Measurements from ENCODE around the gene GOLGA6D. TPM values are rescaled to one million over a fixed set of nuclear protein-coding genes. Genes with fewer than 3 reads are reported as not detected.
"Not testable (repeated sequence)": the region's sequence is repeated elsewhere in the genome, so short reads cannot be mapped to it uniquely, and the experiment has no call there.

GOLGA6D gene
- total and polyA plus RNA-seq, 4 donors = 0.12 TPM; not detected in 3

DNA sequence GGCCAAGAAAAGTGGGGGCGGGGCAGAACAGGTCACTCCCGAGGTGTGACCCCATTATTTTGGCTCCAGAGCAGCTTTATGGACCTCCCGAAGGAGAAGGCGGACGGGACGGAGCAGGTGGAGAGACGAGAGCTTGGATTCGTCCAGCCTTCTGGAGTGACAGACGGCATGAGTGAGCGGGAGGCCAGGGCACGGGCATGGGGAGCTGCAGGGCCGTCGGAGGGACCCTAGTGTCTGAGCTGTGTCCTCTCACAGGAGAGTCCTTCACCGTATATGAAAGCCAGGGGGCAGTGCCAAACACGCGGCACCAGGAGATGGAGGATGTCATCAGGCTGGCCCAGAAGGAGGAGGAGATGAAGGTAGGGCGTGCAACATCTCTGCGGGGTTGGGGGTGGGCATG lies 11.0 kb downstream of the GOLGA6D start:
- H3K27me3 ChIP-seq (ENCODE audit: control insufficient read depth in 3 of 3, insufficient read depth in 3 of 3, low read length in 2 of 3); H3K36me3 ChIP-seq (ENCODE audit: control insufficient read depth in 4 of 4, insufficient read depth in 4 of 4, low read length in 4 of 4); DNase-seq; H3K27ac ChIP-seq (ENCODE audit: low read depth in 1 of 2, low read length in 1 of 2); H3K9ac ChIP-seq (ENCODE audit: insufficient read depth in 1 of 2, low read length in 2 of 2); ATAC-seq (ENCODE audit: insufficient read depth, low FRiP score); H3K4me1 ChIP-seq (ENCODE audit: control insufficient read depth in 5 of 5, insufficient read depth in 5 of 5, low read length in 5 of 5); H3K4me3 ChIP-seq; H3K9me3 ChIP-seq (ENCODE audit: control insufficient read depth in 4 of 4, insufficient read depth in 3 of 4, low read length in 3 of 4): not testable (repeated sequence)
- 60 to 75% methylated on average over 1 to 8 of the region's 18 CpGs for WGBS, 2 donors

DNA sequence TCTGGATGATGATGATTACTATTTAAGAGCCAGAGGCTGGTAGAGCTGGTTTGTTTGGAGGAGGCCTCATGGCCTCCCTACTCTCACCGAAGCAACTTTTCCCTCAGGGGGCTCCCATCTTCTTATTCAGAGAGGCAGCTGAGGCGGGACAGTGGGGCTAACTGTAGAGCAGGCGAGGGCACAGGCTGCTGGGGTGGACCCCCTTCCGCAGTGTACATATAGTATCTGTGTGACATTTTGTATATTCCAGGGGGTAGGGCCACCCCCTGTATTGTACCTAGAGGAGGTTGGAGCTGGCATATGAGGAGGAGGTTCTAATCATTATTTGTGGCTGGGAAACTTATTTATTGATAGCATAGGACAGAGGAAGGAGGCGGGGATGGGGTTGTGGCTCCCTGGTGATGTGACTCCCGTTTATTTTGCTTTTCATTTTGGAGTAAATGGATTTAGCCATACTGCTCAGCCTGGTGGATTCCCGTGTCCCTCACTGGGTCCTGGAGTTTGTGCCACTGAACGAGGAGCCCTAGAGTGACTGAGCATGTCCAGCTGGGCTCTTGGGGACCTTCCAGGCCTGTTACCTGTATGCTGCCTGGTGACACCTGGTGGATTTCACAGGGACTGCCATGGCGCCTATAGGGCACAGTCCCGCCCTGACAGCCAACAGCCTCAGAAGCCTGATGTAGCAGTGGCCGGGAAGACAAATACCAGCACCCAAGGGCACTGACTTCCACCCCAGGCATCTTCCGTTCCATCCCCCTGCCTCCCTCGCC lies 16.1 kb downstream of the GOLGA6D start:
- not testable (repeated sequence) for H3K27ac ChIP-seq (ENCODE audit: low read depth in 1 of 2, low read length in 1 of 2); H3K27me3 ChIP-seq (ENCODE audit: control insufficient read depth in 3 of 3, insufficient read depth in 3 of 3, low read length in 2 of 3)
- 75 to 80% methylated on average over 5 to 6 of the region's 13 CpGs for WGBS, 2 donors

DNA sequence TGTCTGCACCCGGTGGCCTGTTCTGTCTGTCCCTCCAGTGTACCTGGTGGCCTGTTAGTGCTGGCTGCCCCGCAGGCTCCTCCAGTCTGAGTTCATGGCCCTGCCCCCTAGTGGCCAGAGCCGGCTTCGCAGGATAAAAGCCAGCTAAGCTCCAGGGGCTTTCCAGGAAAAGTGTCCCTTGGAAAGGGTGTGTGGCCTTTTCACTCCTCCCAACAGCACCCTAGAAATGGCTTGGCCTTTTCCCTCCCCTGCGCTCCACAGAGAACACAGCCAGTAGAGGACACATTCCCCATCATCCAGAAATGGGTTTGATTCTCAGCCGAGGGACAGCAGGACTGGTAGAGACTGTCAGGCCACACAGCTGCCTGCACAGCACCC lies 16.7 kb downstream of the GOLGA6D start:
- not testable (repeated sequence) for H3K9me3 ChIP-seq (ENCODE audit: control insufficient read depth in 4 of 4, insufficient read depth in 3 of 4, low read length in 3 of 4); H3K4me3 ChIP-seq; H3K4me1 ChIP-seq (ENCODE audit: control insufficient read depth in 5 of 5, insufficient read depth in 5 of 5, low read length in 5 of 5); H3K27me3 ChIP-seq (ENCODE audit: control insufficient read depth in 3 of 3, insufficient read depth in 3 of 3, low read length in 2 of 3); H3K27ac ChIP-seq (ENCODE audit: low read depth in 1 of 2, low read length in 1 of 2); DNase-seq; H3K36me3 ChIP-seq (ENCODE audit: control insufficient read depth in 4 of 4, insufficient read depth in 4 of 4, low read length in 4 of 4); H3K9ac ChIP-seq (ENCODE audit: insufficient read depth in 1 of 2, low read length in 2 of 2)
- 6 to 19% methylated on average over 4 to 6 of the region's 6 CpGs for WGBS, 2 donors
- ATAC-seq (ENCODE audit: insufficient read depth, low FRiP score) = peak; percentile 75

More for the DNA sequence above, 16.1 kb downstream of the GOLGA6D start:
- H3K36me3 ChIP-seq (ENCODE audit: control insufficient read depth in 4 of 4, insufficient read depth in 4 of 4, low read length in 4 of 4); H3K4me1 ChIP-seq (ENCODE audit: control insufficient read depth in 5 of 5, insufficient read depth in 5 of 5, low read length in 5 of 5); H3K9me3 ChIP-seq (ENCODE audit: control insufficient read depth in 4 of 4, insufficient read depth in 3 of 4, low read length in 3 of 4); H3K9ac ChIP-seq (ENCODE audit: insufficient read depth in 1 of 2, low read length in 2 of 2); DNase-seq; H3K4me3 ChIP-seq: not testable (repeated sequence)
- ATAC-seq (ENCODE audit: insufficient read depth, low FRiP score) = peak; percentile 79

DNA sequence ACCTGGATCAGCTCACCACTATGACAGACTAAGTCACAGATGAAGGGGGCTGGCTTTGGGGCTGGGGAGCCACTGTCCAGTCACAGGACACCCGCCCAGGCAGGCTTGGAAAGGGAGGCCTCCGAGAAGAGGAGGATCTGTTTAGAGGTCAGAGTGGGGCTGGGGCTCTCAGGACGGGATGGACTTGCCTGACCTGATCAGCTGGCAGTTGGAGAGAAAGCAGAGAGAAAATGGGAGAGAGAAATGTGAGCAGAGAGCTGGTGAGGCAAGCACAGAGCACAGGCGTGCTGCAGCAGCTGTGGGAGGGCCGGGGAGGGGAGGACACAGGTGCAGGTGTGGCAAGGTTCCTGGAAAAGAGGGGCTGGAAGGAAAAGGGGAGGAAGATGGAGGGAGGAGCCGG lies 17.4 kb downstream of the GOLGA6D start:
- H3K9me3 ChIP-seq (ENCODE audit: control insufficient read depth in 4 of 4, insufficient read depth in 3 of 4, low read length in 3 of 4); DNase-seq; H3K4me1 ChIP-seq (ENCODE audit: control insufficient read depth in 5 of 5, insufficient read depth in 5 of 5, low read length in 5 of 5); H3K36me3 ChIP-seq (ENCODE audit: control insufficient read depth in 4 of 4, insufficient read depth in 4 of 4, low read length in 4 of 4); H3K27me3 ChIP-seq (ENCODE audit: control insufficient read depth in 3 of 3, insufficient read depth in 3 of 3, low read length in 2 of 3); ATAC-seq (ENCODE audit: insufficient read depth, low FRiP score); H3K4me3 ChIP-seq; H3K9ac ChIP-seq (ENCODE audit: insufficient read depth in 1 of 2, low read length in 2 of 2); H3K27ac ChIP-seq (ENCODE audit: low read depth in 1 of 2, low read length in 1 of 2): not testable (repeated sequence)
- 61 to 68% methylated on average over 5 to 6 of the region's 6 CpGs for WGBS, 2 donors

DNA sequence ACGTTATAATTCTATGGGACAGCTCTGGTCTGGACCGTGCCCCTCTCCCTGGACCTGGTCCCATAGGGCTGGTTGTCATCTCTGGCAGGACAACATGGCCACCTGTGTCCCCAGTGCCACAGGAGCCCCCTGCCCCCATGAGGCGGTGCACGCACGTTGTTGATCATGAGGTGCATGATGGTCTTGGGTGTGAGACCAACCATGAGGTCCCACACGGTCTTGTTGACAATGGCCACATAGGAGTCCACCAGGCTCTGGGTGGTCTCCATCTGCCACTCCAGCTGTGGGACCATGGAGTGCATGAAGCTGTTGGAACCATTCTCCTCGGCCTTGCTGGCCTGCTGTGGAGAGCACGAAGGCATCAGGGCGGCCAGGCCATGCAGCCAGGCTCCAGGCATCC lies 19.7 kb downstream of the GOLGA6D start:
- H3K4me3 ChIP-seq = no peak overlapping the region
- TF ChIP-seq, protein P1, sequence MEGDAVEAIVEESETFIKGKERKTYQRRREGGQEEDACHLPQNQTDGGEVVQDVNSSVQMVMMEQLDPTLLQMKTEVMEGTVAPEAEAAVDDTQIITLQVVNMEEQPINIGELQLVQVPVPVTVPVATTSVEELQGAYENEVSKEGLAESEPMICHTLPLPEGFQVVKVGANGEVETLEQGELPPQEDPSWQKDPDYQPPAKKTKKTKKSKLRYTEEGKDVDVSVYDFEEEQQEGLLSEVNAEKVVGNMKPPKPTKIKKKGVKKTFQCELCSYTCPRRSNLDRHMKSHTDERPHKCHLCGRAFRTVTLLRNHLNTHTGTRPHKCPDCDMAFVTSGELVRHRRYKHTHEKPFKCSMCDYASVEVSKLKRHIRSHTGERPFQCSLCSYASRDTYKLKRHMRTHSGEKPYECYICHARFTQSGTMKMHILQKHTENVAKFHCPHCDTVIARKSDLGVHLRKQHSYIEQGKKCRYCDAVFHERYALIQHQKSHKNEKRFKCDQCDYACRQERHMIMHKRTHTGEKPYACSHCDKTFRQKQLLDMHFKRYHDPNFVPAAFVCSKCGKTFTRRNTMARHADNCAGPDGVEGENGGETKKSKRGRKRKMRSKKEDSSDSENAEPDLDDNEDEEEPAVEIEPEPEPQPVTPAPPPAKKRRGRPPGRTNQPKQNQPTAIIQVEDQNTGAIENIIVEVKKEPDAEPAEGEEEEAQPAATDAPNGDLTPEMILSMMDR (IDR thresholded peaks at IDR 0.05; ENCODE audit: control extremely low read depth, extremely low read depth) = no peak
- ATAC-seq (ENCODE audit: insufficient read depth, low FRiP score) (no peak), DNase-seq (no peak)
- WGBS, 2 donors = 87 to 93% methylated on average over 9 of the region's 9 CpGs
- H3K27ac ChIP-seq (ENCODE audit: low read depth in 1 of 2, low read length in 1 of 2) = no peak overlapping the region
- no peak overlapping the region for H3K9ac ChIP-seq (ENCODE audit: insufficient read depth in 1 of 2, low read length in 2 of 2)
- no peaks in the 10 kb centered on the region for H3K4me1 ChIP-seq (ENCODE audit: control insufficient read depth in 5 of 5, insufficient read depth in 5 of 5, low read length in 5 of 5)
- H3K9me3 ChIP-seq (ENCODE audit: control insufficient read depth in 4 of 4, insufficient read depth in 3 of 4, low read length in 3 of 4) = no peaks in the 10 kb centered on the region
- H3K27me3 ChIP-seq (ENCODE audit: control insufficient read depth in 3 of 3, insufficient read depth in 3 of 3, low read length in 2 of 3) = peaks cover 0 to 4% (median 3%) of the 10 kb centered on the region in 3 donors
- H3K36me3 ChIP-seq (ENCODE audit: control insufficient read depth in 4 of 4, insufficient read depth in 4 of 4, low read length in 4 of 4) = no peaks in the 10 kb centered on the region

DNA sequence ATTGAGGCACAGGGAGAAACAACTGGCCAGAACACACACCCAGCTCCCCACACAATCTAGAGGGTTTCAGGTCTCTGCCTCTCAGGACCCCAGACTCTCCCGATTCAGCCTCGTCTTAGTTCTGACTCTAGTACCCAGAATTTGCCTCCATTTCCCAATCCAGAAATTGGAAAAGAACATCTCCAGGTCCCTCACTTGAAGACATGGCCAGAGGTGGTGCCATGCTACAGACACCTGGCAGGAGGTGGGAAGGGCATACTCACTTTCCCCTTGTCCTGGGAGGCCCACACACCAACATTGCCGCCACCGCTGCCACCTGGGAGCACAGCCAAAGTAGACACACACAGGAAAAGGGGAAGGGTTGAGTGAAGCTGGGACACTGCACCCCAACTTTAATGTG lies 20.1 kb downstream of the GOLGA6D start:
- not testable (repeated sequence) for DNase-seq; H3K4me3 ChIP-seq; H3K4me1 ChIP-seq (ENCODE audit: control insufficient read depth in 5 of 5, insufficient read depth in 5 of 5, low read length in 5 of 5); H3K9ac ChIP-seq (ENCODE audit: insufficient read depth in 1 of 2, low read length in 2 of 2); H3K27me3 ChIP-seq (ENCODE audit: control insufficient read depth in 3 of 3, insufficient read depth in 3 of 3, low read length in 2 of 3); H3K36me3 ChIP-seq (ENCODE audit: control insufficient read depth in 4 of 4, insufficient read depth in 4 of 4, low read length in 4 of 4); H3K9me3 ChIP-seq (ENCODE audit: control insufficient read depth in 4 of 4, insufficient read depth in 3 of 4, low read length in 3 of 4); ATAC-seq (ENCODE audit: insufficient read depth, low FRiP score); H3K27ac ChIP-seq (ENCODE audit: low read depth in 1 of 2, low read length in 1 of 2)
- WGBS, 2 donors = 92 to 97% methylated on average over 4 of the region's 4 CpGs
